ENCODE results near the gene WNT1.

The WNT1 gene

DNA sequence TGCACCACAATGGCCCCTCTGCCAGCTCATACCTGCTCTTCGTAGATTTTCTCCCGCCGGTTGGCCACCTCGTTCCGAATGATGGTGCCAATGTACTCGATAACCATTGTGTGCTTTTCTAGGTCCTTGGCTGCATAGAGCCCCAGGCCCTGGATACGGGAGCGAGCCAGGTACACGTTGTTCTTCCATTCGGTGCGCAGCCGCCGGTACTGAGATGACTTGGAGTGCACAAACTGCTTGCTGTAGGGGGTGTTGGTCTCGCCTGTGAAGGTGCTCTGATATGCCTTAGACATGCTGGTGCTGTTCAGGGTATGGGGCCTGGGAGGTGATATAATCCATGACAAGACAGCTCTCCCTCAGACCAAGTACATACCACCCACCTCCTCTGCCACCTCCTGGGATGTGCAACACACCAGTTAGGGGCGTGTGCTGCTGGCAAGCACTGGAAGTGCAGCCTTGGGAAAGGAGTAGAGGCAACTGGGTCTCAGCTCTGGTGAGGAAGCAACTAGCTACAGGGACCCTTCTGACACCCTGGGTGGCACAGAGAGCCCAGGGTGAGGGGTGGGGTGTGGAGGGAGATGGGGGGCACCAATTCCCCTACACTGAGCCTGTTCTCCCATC, 44.5 kb downstream of the WNT1 start:
- no peak for DNase-seq (ENCODE audit: low read depth)
- TF ChIP-seq, protein P1, sequence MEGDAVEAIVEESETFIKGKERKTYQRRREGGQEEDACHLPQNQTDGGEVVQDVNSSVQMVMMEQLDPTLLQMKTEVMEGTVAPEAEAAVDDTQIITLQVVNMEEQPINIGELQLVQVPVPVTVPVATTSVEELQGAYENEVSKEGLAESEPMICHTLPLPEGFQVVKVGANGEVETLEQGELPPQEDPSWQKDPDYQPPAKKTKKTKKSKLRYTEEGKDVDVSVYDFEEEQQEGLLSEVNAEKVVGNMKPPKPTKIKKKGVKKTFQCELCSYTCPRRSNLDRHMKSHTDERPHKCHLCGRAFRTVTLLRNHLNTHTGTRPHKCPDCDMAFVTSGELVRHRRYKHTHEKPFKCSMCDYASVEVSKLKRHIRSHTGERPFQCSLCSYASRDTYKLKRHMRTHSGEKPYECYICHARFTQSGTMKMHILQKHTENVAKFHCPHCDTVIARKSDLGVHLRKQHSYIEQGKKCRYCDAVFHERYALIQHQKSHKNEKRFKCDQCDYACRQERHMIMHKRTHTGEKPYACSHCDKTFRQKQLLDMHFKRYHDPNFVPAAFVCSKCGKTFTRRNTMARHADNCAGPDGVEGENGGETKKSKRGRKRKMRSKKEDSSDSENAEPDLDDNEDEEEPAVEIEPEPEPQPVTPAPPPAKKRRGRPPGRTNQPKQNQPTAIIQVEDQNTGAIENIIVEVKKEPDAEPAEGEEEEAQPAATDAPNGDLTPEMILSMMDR (IDR thresholded peaks at IDR 0.05; ENCODE audit: control insufficient read depth, extremely low read depth, insufficient read depth) = no peak
- H3K4me3 ChIP-seq (ENCODE audit: low read depth, low read length) = no peak overlapping the region

DNA sequence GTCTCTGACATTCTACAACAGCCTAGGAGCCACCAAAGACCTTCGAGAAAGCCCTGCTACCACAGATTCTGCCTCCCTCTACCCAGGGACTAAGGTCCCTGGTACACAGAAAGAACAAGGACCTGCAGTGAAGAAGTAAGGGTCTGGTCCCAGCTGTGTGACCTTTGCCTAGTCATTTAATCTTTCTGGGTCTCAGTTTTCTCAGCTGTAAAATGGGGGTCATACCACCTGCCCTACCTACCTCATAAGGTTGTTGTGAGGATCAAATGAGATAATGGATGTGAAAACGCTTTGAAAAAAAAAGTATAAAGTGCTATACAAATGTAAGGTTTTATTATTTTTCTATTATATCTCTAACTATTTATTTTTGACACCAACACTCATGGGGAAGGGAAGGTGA, 45.7 kb downstream of the WNT1 start:
- no peak overlapping the region for H3K4me3 ChIP-seq (ENCODE audit: low read depth, low read length)
- TF ChIP-seq, protein P1 (IDR thresholded peaks at IDR 0.05; ENCODE audit: control insufficient read depth, extremely low read depth, insufficient read depth) = no peak
- no peak for DNase-seq (ENCODE audit: low read depth)

DNA sequence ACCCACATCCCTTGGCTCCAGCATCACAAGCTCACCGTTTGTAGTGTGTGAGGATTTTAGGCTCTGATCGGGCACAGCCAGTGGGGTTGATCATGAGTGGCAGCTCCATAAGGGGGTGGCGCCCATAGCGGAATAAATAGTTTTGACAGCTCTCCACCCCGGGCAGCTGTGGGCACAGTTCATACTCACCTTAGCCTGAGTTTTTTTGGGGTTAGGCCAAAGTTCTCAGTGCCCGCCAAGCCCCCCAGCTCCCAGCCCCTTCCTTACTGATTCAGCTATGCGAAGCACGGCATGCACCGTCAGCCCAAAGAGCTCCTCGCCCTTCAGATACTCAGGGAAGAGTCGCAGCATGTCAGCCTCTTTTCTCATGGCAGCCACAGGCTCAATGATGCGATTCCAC, 46.4 kb downstream of the WNT1 start:
- H3K4me3 ChIP-seq (ENCODE audit: low read depth, low read length) = no peak overlapping the region
- DNase-seq (ENCODE audit: low read depth) = no peak
- TF ChIP-seq, protein P1 (IDR thresholded peaks at IDR 0.05; ENCODE audit: control insufficient read depth, extremely low read depth, insufficient read depth) = no peak

DNA sequence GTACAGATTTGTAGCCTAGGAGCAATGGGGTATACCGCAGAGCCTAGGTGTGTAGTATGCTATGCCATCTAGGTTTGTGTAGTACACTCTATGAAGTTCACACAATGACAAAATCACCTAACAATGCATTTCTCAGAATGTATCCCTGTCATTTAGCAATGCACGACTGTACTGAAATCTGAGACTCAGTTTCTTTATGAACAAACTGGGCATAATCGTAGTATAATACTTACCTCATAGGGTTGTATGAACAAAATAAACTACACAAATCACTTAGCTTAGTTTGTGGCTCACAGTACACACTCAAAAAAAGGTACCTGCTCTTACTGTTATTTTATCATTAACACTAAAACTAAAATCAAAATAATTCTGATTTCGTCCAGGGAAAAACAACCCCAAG, 47.3 kb downstream of the WNT1 start:
- TF ChIP-seq, protein P1 (IDR thresholded peaks at IDR 0.05; ENCODE audit: control insufficient read depth, extremely low read depth, insufficient read depth) = no peak

DNA sequence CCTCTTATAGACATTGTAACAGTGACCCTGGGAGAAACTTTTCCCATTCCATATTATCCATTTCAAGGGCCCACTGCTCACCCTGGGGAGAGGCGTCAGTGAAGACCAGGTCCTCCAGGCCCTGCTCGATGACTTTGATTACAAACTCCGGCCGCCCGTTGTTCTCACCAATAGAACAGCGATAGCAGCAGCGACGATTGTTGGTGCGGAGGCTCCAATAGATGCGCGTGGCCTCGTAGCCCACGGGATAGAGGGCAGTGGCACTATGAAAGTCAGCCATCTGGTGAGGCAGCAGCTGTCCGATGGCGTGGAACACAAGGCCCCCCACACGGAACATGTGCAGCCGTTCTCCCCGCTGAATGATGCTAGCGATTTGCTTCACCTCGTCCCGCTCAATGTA, 48.0 kb downstream of the WNT1 start:
- DNase-seq (ENCODE audit: low read depth) = no peak
- TF ChIP-seq, protein P1 (IDR thresholded peaks at IDR 0.05; ENCODE audit: control insufficient read depth, extremely low read depth, insufficient read depth) = no peak
- H3K4me3 ChIP-seq (ENCODE audit: low read depth, low read length) = no peak overlapping the region

More for the DNA sequence above, 47.3 kb downstream of the WNT1 start:
- DNase-seq (ENCODE audit: low read depth) = no peak
- no peak overlapping the region for H3K4me3 ChIP-seq (ENCODE audit: low read depth, low read length)

DNA sequence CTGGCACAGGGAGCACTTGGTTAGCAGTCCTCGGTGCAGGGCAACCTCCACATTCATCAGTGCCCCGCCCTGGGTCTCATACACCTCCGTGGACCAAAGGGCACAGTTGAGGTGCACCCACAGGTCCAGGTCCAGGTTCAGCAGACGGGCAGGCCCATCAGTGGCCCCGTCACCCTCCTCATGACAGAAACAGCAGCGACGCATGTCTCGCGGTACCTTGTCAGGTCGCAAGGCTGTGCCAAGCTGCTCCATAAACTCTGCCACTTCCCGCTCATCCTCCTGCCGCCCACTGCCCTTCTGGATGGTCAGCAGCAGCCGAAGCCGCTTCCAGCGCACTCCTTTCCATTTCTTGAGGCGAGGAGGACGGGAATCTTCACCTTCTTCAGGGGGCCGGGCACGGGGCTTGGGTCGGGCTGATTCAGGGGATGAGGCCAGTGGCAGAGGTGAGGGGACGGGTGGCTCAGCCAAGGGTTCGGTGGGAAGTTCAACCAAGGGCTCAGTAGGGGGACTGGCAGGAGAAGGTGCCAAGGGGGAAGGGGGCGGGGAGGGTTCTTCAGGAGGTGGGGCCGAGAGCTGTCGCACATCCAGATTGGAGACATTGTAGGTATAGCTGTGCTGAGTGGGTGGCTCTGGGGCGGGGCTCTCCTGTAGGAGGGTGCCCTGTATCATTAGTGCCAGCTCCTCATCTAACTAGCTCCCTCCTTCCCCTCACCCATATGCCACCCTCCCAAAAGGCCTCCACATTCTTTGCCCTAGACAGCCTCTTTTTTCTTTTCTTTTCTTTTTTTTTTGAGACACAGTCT, 48.8 kb downstream of the WNT1 start:
- TF ChIP-seq, protein P1 (IDR thresholded peaks at IDR 0.05; ENCODE audit: control insufficient read depth, extremely low read depth, insufficient read depth) = no peak
- DNase-seq (ENCODE audit: low read depth) = no peak
- H3K4me3 ChIP-seq (ENCODE audit: low read depth, low read length) = no peak overlapping the region
